SK-N-SH (cell line): Measurements from ENCODE around the gene ATP2A3. TPM values are rescaled to one million over a fixed set of nuclear protein-coding genes. Genes with fewer than 3 reads are reported as not detected.

Experiments used
- CTCF ChIA-PET: fragments of 300-600, 350-600 bp; formaldehyde crosslinking; extraction: SDS; loops from one replicate; lab custom pipeline; 2021; lab: Yijun Ruan, JAX
- POLR2A ChIA-PET: fragments of 350-600 bp; sonication (Branson Sonifier 250); formaldehyde crosslinking; extraction: SDS; loops from one replicate; lab custom pipeline; 2020; ENCODE audit warnings: antibody characterized with exemption, inconsistent platforms; lab: Yijun Ruan, JAX
- DNase-seq: peaks from one replicate; pipeline ENCODE4 v3.0.0; 2012
- H2AFZ ChIP-seq: fragments of 200-600 bp; sonication (generic); 2 replicates; pipeline ENCODE4 v1.8.1; 2016; ENCODE audit warnings: antibody characterized with exemption, mild to moderate bottlenecking, low read depth
- H3F3A ChIP-seq: fragments of 200-600 bp; sonication (generic); replicated peaks from 2 replicates; pipeline ENCODE3; 2016; ENCODE audit warnings: antibody characterized with exemption, mild to moderate bottlenecking; ENCODE audit not compliant: insufficient read depth
- H3K27ac ChIP-seq, 2 experiments: fragments of 200-500 bp in 1 of 2; fragments of 200-600 bp in 1 of 2; sonication (Bioruptor generic) in 1 of 2; sonication (generic), shearing (Covaris generic) in 1 of 2; 2 replicates each; pipeline versions ENCODE4 v1.5.1 to v1.6.1; 2014 to 2016; ENCODE audit warnings: low read depth in 2 of 2, inconsistent platforms in 1 of 2, low read length in 1 of 2, mild to moderate bottlenecking in 1 of 2, mixed read lengths in 1 of 2
- H3K27me3 ChIP-seq: fragments of 200-600 bp; sonication (generic), shearing (Covaris generic); 2 replicates; pipeline ENCODE4 v1.6.1; 2016; ENCODE audit warnings: mixed run types; ENCODE audit not compliant: insufficient read depth
- H3K36me3 ChIP-seq, 2 experiments: fragments of 200-500 bp in 1 of 2; fragments of 200-600 bp in 1 of 2; sonication (Bioruptor generic) in 1 of 2; sonication (generic) in 1 of 2; replicated peaks in 1 of 2; 2 replicates each; pipeline versions ENCODE3 to v1.5.1; 2014 to 2016; ENCODE audit warnings: low read length in 1 of 2, mild to moderate bottlenecking in 1 of 2; ENCODE audit not compliant: insufficient read depth in 2 of 2, control insufficient read depth in 1 of 2
- H3K4me1 ChIP-seq, 2 experiments: fragments of 200-500 bp in 1 of 2; fragments of 200-600 bp in 1 of 2; sonication (Bioruptor generic) in 1 of 2; sonication (generic), shearing (Covaris generic) in 1 of 2; 2 replicates each; pipeline versions ENCODE4 v1.5.1 to v1.6.1; 2014 to 2016; ENCODE audit warnings: low read depth in 1 of 2, low read length in 1 of 2, mixed run types in 1 of 2; ENCODE audit not compliant: insufficient read depth in 2 of 2, control insufficient read depth in 1 of 2
- H3K4me2 ChIP-seq: fragments of 200-600 bp; sonication (generic), shearing (Covaris generic); 2 replicates; pipeline ENCODE4 v1.6.1; 2017; ENCODE audit warnings: mixed run types
- H3K4me3 ChIP-seq, 2 experiments: fragments of 200-500 bp in 1 of 2; fragments of 200-600 bp in 1 of 2; sonication (Bioruptor generic) in 1 of 2; sonication (generic), shearing (Covaris generic) in 1 of 2; 2 replicates each; pipeline versions ENCODE4 v1.5.1 to v1.8.1; 2014 to 2016; ENCODE audit warnings: low read depth in 2 of 2, inconsistent platforms in 1 of 2, low read length in 1 of 2, mild to moderate bottlenecking in 1 of 2, mixed read lengths in 1 of 2, moderate library complexity in 1 of 2
- H3K79me2 ChIP-seq: fragments of 200-600 bp; sonication (generic); 2 replicates; pipeline ENCODE4 v1.8.1; 2017; ENCODE audit warnings: mild to moderate bottlenecking; ENCODE audit not compliant: insufficient read depth
- H3K9ac ChIP-seq: fragments of 200-600 bp; sonication (generic); 2 replicates; pipeline ENCODE4 v1.6.1; 2017; ENCODE audit warnings: mixed run types
- H3K9me2 ChIP-seq: fragments of 200-600 bp; sonication (generic); 2 replicates; pipeline ENCODE4 v1.6.1; 2017; ENCODE audit warnings: mixed run types
- H3K9me3 ChIP-seq: fragments of 200-600 bp; sonication (generic); 2 replicates; pipeline ENCODE4 v1.6.1; 2017; ENCODE audit warnings: mixed run types, mild to moderate bottlenecking, moderate library complexity
- H4K20me1 ChIP-seq: fragments of 200-600 bp; sonication (generic); 2 replicates; pipeline ENCODE4 v1.6.1; 2017; ENCODE audit warnings: mild to moderate bottlenecking, mixed run types; ENCODE audit not compliant: insufficient read depth
- CHD2 ChIP-seq: fragments of 150-350 bp; IDR thresholded peaks from 2 replicates; pipeline ENCODE4 v1.6.1; 2018; ENCODE audit warnings: low read length; ENCODE audit not compliant: partially characterized antibody
- ELF1 ChIP-seq: IDR thresholded peaks from 2 replicates; pipeline ENCODE4 v1.4.0; 2012
- EZH2phosphoT487 ChIP-seq: fragments of 200-600 bp; sonication (generic); IDR thresholded peaks from 2 replicates; pipeline ENCODE4 v1.6.1; 2017; ENCODE audit warnings: low read depth, mixed run types, mild to moderate bottlenecking, antibody characterized with exemption, moderate library complexity, borderline replicate concordance
- FOXJ3 ChIP-seq: sonication (generic); formaldehyde crosslinking; IDR thresholded peaks from 2 replicates; pipeline ENCODE4 v1.5.1; 2020; ENCODE audit warnings: mild to moderate bottlenecking, missing genetic modification reagents
- FOXM1 ChIP-seq: IDR thresholded peaks from 2 replicates; pipeline ENCODE4 v1.4.0; 2012; ENCODE audit warnings: low read depth, mild to moderate bottlenecking
- GABPA ChIP-seq: IDR thresholded peaks from 2 replicates; pipeline ENCODE4 v1.4.0; 2012; ENCODE audit warnings: low read depth, mild to moderate bottlenecking
- GATA2 ChIP-seq: sonication (generic); formaldehyde crosslinking; IDR thresholded peaks from 2 replicates; pipeline ENCODE4 v1.5.0; 2020; ENCODE audit warnings: mild to moderate bottlenecking, missing genetic modification reagents
- IRF3 ChIP-seq: fragments of 150-350 bp; IDR thresholded peaks from 2 replicates; pipeline ENCODE4 v1.6.1; 2016; ENCODE audit warnings: mild to moderate bottlenecking, low read depth, low read length
- MEF2A ChIP-seq: IDR thresholded peaks from 2 replicates; pipeline ENCODE4 v1.4.0; 2012; ENCODE audit warnings: low read depth, borderline replicate concordance
- NFIC ChIP-seq: IDR thresholded peaks from 2 replicates; pipeline ENCODE4 v1.4.0; 2012; ENCODE audit warnings: borderline replicate concordance
- NRF1 ChIP-seq: IDR thresholded peaks from 2 replicates; pipeline ENCODE4 v1.6.1; 2012; ENCODE audit warnings: low read depth, mild to moderate bottlenecking, low read length
- RCOR1 ChIP-seq: fragments of 150-350 bp; IDR thresholded peaks from 2 replicates; pipeline ENCODE4 v1.6.1; 2017; ENCODE audit warnings: antibody characterized with exemption, low read length
- SIN3A ChIP-seq: IDR thresholded peaks from 2 replicates; pipeline ENCODE4 v1.6.1; 2012; ENCODE audit warnings: low read depth, mild to moderate bottlenecking, low read length, moderate library complexity, borderline replicate concordance
- SMC3 ChIP-seq: IDR thresholded peaks from 2 replicates; pipeline ENCODE4 v1.6.1; 2012; ENCODE audit warnings: low read depth, low read length, improper control_type of control experiment
- TCF12 ChIP-seq: IDR thresholded peaks from 2 replicates; pipeline ENCODE4 v1.4.0; 2012
- TEAD4 ChIP-seq: IDR thresholded peaks from 2 replicates; pipeline ENCODE4 v1.4.0; 2012; ENCODE audit warnings: mild to moderate bottlenecking, borderline replicate concordance; ENCODE audit not compliant: insufficient read depth
- USF1 ChIP-seq: IDR thresholded peaks from 2 replicates; pipeline ENCODE4 v1.4.0; 2012; ENCODE audit warnings: low read depth, borderline replicate concordance
- WGBS: methylation state at CpG from one replicate; pipeline ENCODE4 v1.1.6; 2017; ENCODE audit warnings: low lambda C conversion rate; 5-methylcytosine and 5-hydroxymethylcytosine counted together
- polyA plus RNA-seq, 3 experiments: library from polyadenylated mRNA; depleted of rRNA; stranded (reverse); fragments of >200 nt; gene quantifications; 2 replicates each; pipeline ENCODE4 v1.2.3, GENCODE V29; 2012
- TF ChIP-seq, protein P1 (sequence below): fragments of 150-350 bp; IDR thresholded peaks from 2 replicates; pipeline ENCODE4 v1.6.1; 2017; ENCODE audit warnings: antibody characterized with exemption, low read length, low read depth, borderline replicate concordance
- TF ChIP-seq, protein P2 (sequence below): IDR thresholded peaks from 2 replicates; pipeline ENCODE4 v1.4.0; 2012; ENCODE audit warnings: low read depth, borderline replicate concordance

The ATP2A3 gene
- polyA plus RNA-seq, 1 of the 3 experiments (the other 2 are of a cell fraction) = 2.1 TPM

GRCh38 chr17:3911271-3912053, 52.8 kb downstream of the ATP2A3 start:
- TF ChIP-seq IRF3 (no peak), GATA2 (CRISPR knock-in tag) (no peak), CHD2 (no peak), EZH2phosphoT487 (no peak), FOXJ3 (CRISPR knock-in tag) (no peak), RCOR1 (no peak), ELF1 (no peak), USF1 (no peak), NRF1 (no peak)
- no peaks in the 10 kb centered on the region for H3F3A ChIP-seq
- no peaks in the 10 kb centered on the region for H3K79me2 ChIP-seq
- ChIA-PET CTCF (interaction anchor here (0.8 to 3.6 kb wide), 4 partner anchors 48 to 160 kb away, joined by 3 to 88 read pairs (median 10); partner anchors contain the start of gene NCBP3), POLR2A (no interaction called here)
- no peaks in the 10 kb centered on the region for H3K36me3 ChIP-seq
- H3K4me1 ChIP-seq = peaks cover 0 to 3% of the 10 kb centered on the region in 2 experiments; a peak in 1 of 4 replicates
- H3K27ac ChIP-seq = no peak overlapping the region
- no peak overlapping the region for H2AFZ ChIP-seq
- H3K9ac ChIP-seq = no peak overlapping the region
- WGBS = 81% methylated on average over 29 of the region's 30 CpGs
- H4K20me1 ChIP-seq = no peaks in the 10 kb centered on the region
- H3K9me3 ChIP-seq = no peaks in the 10 kb centered on the region
- no peaks in the 10 kb centered on the region for H3K27me3 ChIP-seq
- H3K4me2 ChIP-seq = no peak overlapping the region
- DNase-seq = no peak
- no peak overlapping the region for H3K4me3 ChIP-seq
- no peaks in the 10 kb centered on the region for H3K9me2 ChIP-seq

- no peaks in the 10 kb centered on the region for H4K20me1 ChIP-seq
- no peaks in the 10 kb centered on the region for H3K79me2 ChIP-seq
- CTCF ChIA-PET = no interaction called here
- H3F3A ChIP-seq = no peaks in the 10 kb centered on the region
- H3K27me3 ChIP-seq = no peaks in the 10 kb centered on the region
- WGBS = 67% methylated on average over 11 of the region's 11 CpGs
- H3K27ac ChIP-seq = no peak overlapping the region
- no peak overlapping the region for H3K4me2 ChIP-seq
- POLR2A ChIA-PET = no interaction called here
- H3K9me2 ChIP-seq = no peaks in the 10 kb centered on the region
- H3K36me3 ChIP-seq = no peaks in the 10 kb centered on the region
- H3K9me3 ChIP-seq = no peaks in the 10 kb centered on the region
- H2AFZ ChIP-seq = no peak overlapping the region
- no peak for DNase-seq
- H3K4me1 ChIP-seq = peaks cover 0 to 3% of the 10 kb centered on the region in 2 experiments; a peak in 1 of 4 replicates
- no peak overlapping the region for H3K9ac ChIP-seq
- H3K4me3 ChIP-seq = no peak overlapping the region
- TF ChIP-seq MEF2A (no peak), CHD2 (no peak), NFIC (no peak), GABPA (no peak), TCF12 (no peak), TEAD4 (no peak), SIN3A (no peak), SMC3 (no peak), FOXJ3 (CRISPR knock-in tag) (no peak), FOXM1 (no peak), ELF1 (no peak), IRF3 (no peak)
- TF ChIP-seq, protein P1, sequence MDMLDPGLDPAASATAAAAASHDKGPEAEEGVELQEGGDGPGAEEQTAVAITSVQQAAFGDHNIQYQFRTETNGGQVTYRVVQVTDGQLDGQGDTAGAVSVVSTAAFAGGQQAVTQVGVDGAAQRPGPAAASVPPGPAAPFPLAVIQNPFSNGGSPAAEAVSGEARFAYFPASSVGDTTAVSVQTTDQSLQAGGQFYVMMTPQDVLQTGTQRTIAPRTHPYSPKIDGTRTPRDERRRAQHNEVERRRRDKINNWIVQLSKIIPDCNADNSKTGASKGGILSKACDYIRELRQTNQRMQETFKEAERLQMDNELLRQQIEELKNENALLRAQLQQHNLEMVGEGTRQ = no peak
- TF ChIP-seq, protein P2, sequence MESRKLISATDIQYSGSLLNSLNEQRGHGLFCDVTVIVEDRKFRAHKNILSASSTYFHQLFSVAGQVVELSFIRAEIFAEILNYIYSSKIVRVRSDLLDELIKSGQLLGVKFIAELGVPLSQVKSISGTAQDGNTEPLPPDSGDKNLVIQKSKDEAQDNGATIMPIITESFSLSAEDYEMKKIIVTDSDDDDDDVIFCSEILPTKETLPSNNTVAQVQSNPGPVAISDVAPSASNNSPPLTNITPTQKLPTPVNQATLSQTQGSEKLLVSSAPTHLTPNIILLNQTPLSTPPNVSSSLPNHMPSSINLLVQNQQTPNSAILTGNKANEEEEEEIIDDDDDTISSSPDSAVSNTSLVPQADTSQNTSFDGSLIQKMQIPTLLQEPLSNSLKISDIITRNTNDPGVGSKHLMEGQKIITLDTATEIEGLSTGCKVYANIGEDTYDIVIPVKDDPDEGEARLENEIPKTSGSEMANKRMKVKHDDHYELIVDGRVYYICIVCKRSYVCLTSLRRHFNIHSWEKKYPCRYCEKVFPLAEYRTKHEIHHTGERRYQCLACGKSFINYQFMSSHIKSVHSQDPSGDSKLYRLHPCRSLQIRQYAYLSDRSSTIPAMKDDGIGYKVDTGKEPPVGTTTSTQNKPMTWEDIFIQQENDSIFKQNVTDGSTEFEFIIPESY = no peak
Observed at GRCh38 chr17:3910420-3911270, 53.6 kb downstream of the ATP2A3 start.
